Measurements from ENCODE around the gene STAP2.

Gene STAP2, protein sequence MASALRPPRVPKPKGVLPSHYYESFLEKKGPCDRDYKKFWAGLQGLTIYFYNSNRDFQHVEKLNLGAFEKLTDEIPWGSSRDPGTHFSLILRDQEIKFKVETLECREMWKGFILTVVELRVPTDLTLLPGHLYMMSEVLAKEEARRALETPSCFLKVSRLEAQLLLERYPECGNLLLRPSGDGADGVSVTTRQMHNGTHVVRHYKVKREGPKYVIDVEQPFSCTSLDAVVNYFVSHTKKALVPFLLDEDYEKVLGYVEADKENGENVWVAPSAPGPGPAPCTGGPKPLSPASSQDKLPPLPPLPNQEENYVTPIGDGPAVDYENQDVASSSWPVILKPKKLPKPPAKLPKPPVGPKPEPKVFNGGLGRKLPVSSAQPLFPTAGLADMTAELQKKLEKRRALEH

DNA sequence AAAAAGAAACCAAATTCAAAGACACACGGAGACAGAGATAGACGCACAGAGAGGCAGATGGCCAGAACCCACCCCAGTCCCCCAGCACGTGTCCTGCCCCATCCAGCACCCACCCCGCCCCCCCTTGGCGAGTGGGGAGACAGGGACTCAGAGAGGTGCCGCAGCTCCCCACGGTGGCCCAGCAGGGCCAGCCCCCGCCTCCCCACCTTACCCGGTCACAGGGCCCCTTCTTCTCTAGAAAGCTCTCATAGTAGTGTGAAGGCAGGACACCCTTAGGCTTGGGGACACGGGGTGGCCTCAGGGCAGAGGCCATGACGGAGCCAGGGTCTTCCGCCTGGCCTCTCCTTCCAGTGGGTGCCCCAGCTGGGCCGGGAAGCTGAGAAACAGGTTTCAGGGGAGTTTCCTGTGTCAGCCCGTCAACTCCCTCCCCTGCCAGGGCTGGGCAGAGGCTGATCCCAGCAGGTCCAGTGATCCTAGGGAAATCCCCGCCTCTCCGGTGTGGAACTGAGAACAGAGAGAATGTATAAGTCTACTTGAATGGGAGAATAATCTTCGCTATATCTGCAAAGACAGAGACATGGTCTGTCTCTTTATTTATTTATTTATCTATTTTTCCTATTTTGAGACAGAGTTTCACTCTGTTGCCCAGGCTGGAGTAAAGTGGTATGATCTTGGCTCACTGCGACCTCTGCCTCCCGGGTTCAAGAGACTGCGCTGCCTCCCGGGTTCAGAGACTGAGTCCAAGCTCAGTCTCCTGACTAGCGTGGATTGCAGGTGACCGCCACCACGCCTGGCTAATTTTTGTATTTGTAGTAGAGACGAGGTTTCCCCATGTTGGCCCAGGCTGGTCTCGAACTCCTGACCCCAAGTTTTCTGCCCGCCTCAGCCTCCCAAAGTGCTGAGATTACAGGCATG lies at the start of gene STAP2:
STAP2 (minus strand) TSS at position 387 of the 915 bp plus-strand sequence; CDS start at position 313, 74 bp downstream.
- DNase-seq (ENCODE audit: low read depth in 2 of 2), result peak in 1 of 2 donors; percentile 24

GRCh38 chr19:4386041-4386782 lies 47.6 kb upstream of the STAP2 start:
- no peak for DNase-seq (ENCODE audit: low read depth in 2 of 2)

GRCh38 chr19:4385291-4386040 lies 46.8 kb upstream of the STAP2 start:
- DNase-seq (ENCODE audit: low read depth in 2 of 2), result no peak

GRCh38 chr19:4380254-4380727 lies 41.7 kb upstream of the STAP2 start:
- DNase-seq (ENCODE audit: low read depth in 2 of 2), result peak in 1 of 2 donors; percentile 45

- DNase-seq (ENCODE audit: low read depth in 2 of 2), result no peak
Observed at GRCh38 chr19:4379383-4380253, 41.0 kb upstream of the STAP2 start.

DNA sequence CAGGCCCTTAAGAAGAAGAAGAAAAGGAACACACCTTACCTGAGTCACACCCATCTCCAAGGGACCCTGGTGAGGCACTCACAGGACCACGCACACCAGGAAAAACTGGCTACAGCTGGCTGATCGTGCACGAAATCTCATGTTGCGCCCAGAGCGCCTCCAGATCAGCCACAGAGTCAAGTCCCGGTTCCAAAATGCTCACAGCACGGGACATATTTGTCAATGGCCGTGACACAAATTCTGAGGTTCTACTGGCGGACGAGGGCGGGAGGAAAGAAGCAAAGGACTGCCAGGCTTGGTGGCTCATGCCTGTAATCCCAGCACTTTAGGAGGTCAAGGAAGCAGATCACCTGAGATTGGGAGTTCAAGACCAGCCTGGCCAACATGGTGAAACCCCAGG lies 40.3 kb upstream of the STAP2 start:
- DNase-seq (ENCODE audit: low read depth in 2 of 2), result no peak

- DNase-seq (ENCODE audit: low read depth in 2 of 2), result no peak
Observed at GRCh38 chr19:4376991-4377781, 38.6 kb upstream of the STAP2 start.

DNA sequence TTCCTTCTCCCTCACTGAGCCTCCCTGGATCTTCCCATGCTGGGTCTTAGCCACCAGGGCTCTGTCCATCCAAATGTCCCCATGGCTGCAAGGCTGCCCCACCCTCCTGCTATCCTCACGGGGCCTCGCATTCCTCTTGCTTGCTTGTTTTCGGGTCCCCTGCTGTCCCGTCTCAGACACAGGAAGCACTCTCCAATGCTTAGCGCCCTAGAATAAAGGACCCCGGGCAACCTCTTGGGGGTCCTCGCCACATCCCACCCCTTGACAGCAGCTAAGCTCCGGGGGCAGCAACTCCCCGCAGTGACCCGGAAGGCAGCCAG lies 38.0 kb upstream of the STAP2 start:
- no peak for DNase-seq (ENCODE audit: low read depth in 2 of 2)

DNA sequence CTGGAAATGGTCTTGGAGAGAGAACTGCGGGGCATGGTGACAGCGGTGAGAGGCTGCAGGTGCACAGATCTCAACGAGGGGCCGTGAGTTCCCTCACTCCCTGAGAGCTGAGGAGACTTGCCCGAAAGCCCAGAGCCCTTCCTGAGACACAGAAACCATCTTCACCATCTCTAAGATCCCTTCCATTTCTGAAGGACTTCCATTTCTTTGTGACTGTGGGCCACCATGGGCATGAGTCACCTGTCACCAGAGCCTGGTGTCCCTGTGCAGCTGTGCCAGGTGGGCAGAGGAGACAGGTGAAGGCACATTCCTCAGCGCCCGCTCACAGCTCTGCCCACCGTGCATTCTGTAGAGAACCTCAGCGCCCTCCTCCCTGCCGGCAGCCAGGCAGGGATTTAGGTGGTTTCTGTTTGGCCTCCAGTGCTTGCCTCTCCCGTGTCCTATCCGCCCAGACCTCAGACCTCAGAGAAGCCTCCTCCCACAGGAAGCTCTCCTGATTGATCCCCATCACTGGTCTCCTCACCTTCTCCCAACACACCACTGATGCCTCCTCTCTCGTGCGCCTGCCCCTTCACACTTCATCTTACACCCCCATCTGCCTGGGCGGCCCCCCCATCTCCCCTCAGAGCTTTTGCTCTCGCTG lies 37.5 kb upstream of the STAP2 start:
- no peak for DNase-seq (ENCODE audit: low read depth in 2 of 2)

- no peak for DNase-seq (ENCODE audit: low read depth in 2 of 2)
Observed at GRCh38 chr19:4375164-4376027, 36.8 kb upstream of the STAP2 start.

- DNase-seq (ENCODE audit: low read depth in 2 of 2), result no peak
Observed at GRCh38 chr19:4374498-4375163, 36.0 kb upstream of the STAP2 start.

DNA sequence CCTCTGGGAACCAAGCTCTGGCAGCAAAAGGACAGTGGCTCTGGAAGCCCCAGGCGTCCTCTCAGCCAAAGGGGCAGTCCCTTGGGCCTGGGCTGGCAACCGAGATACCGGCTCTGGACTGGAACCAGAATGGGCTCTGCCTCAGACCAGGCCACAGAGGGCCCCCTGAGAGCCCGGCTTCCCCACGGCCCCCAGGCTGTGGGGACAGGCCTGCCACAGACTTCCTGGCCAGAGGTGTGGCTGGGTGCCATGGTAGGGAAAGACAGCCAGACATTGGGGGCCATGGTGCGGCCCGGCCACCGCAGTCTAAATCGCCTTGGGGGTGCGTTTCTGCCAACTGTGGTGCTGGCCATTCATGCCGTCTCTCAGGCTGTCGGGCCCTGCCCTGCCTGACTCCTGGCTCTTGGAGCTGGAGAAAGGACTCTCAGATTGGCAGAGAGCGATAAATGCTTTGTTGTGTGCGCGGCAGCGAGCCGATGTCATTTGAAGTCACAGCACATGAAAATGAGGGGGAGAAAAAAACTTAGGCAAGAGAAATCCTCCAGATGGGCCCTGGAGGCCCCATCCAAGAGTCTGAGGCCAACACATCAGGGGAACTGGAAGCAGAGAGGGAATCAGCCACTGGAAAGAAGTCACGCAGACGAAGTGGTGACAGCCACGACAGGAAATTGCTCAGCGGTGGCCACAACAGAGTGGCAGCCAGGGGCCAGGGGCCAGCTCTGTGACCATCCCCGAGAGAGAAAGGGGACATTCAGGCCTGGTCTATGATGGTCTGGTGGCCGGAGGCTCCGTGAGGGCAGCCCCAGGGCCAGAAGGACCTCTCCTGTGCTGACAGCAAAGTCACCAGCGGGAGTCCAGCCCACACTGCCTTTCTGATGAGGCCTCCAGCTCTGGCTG lies 35.2 kb upstream of the STAP2 start:
- DNase-seq (ENCODE audit: low read depth in 2 of 2), result no peak

DNA sequence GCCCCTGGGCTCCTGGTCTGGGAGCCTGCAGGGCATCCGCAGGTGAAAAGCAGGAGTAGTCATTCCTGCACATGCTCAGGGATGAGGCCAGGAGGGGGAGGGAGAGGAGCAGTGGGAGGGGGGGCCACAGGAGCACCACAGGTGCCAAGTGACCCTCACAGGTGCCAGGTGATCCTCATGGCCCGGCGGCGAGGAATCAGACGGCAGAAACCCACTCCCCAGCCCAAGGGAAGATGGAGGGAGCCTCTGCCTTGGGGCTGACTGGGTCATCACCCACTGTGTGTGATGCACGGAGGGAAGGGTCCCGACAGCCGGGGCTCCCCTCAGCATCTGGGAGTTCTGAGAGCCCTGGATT lies 34.4 kb upstream of the STAP2 start:
- DNase-seq (ENCODE audit: low read depth in 2 of 2), result no peak

- no peak for DNase-seq (ENCODE audit: low read depth in 2 of 2)
Observed at GRCh38 chr19:4372165-4373012, 33.8 kb upstream of the STAP2 start.

Measured in stimulated activated CD8-positive, alpha-beta memory T cell treated with anti-CD3 and anti-CD28 coated beads, Interleukin-7, amount 100 ng/mL, for 4 hours (primary cell).